Endothelial cell of umbilical vein (primary cell): ENCODE results near the gene RAI2. TPM values are rescaled to one million over a fixed set of nuclear protein-coding genes. Genes with fewer than 3 reads are reported as not detected.

ENCODE experiments used
- BruUV-seq: library from RNA; stranded (reverse); fragments of 400-500 nt; replicated peaks from 2 replicates; lab custom pipeline; 2021; lab: Mats Ljungman, UMichigan
- CTCF ChIA-PET: fragments of 300-600, 350-600 bp; sonication (Branson Sonifier 250); formaldehyde crosslinking; loops from one replicate; lab custom pipeline; 2021; ENCODE audit warnings: antibody characterized with exemption, inconsistent platforms; lab: Charles Lee
- POLR2A ChIA-PET: fragments of 300-600, 350-600 bp; sonication (Branson Sonifier 250); formaldehyde crosslinking; loops from one replicate; lab custom pipeline; 2021; ENCODE audit warnings: antibody characterized with exemption, inconsistent platforms; lab: Charles Lee
- DNase-seq: peaks from one replicate; pipeline ENCODE4 v3.0.0-alpha.2; 2011; ENCODE audit warnings: low read depth, low spot score
- FAIRE-seq: peaks from 2 replicates; lab custom pipeline; 2011; peaks lifted over from hg19 to GRCh38; lab: Jason Lieb, UNC
- H2AFZ ChIP-seq: 2 replicates; pipeline ENCODE4 v1.6.0; 2012; ENCODE audit warnings: low read depth, low read length, control low read depth, inconsistent platforms
- H3K27ac ChIP-seq: 2 replicates; pipeline ENCODE4 v1.5.1; 2011; ENCODE audit warnings: low read depth, mild to moderate bottlenecking, control low read depth, low read length, moderate library complexity; ENCODE audit not compliant: insufficient read depth
- H3K27me3 ChIP-seq, 2 experiments: 2 replicates each; pipeline versions ENCODE4 v1.6.0 to v1.6.1; 2011; ENCODE audit warnings: low read length in 2 of 2, mixed read lengths in 1 of 2; ENCODE audit not compliant: control insufficient read depth in 2 of 2, insufficient read depth in 2 of 2
- H3K36me3 ChIP-seq, 2 experiments: 2 replicates in 1 of 2; 3 replicates in 1 of 2; pipeline ENCODE4 v1.5.1; 2011; ENCODE audit warnings: low read length in 2 of 2, mild to moderate bottlenecking in 1 of 2, moderate library complexity in 1 of 2; ENCODE audit not compliant: control insufficient read depth in 2 of 2, insufficient read depth in 2 of 2; ENCODE audit errors: extremely low read depth in 1 of 2
- H3K4me1 ChIP-seq: 3 replicates; pipeline ENCODE4 v1.5.1; 2011; ENCODE audit warnings: mild to moderate bottlenecking, low read length; ENCODE audit not compliant: control insufficient read depth, insufficient read depth; ENCODE audit errors: extremely low read depth
- H3K4me2 ChIP-seq: 2 replicates; pipeline ENCODE4 v1.6.1; 2011; ENCODE audit warnings: low read length, control low read depth, mixed read lengths; ENCODE audit not compliant: insufficient read depth
- H3K4me3 ChIP-seq, 3 experiments: fragments of 200-600 bp in 1 of 3; sonication (generic), shearing (Covaris generic) in 1 of 3; replicated peaks in 1 of 3; 2 replicates each; pipeline ENCODE4 v1.5.1; 2011 to 2016; ENCODE audit warnings: control low read depth in 3 of 3, low read length in 3 of 3, mild to moderate bottlenecking in 2 of 3, inconsistent platforms in 1 of 3, low read depth in 1 of 3, moderate library complexity in 1 of 3; ENCODE audit not compliant: insufficient read depth in 1 of 3
- H3K79me2 ChIP-seq: 2 replicates; pipeline ENCODE4 v1.6.0; 2012; ENCODE audit warnings: low read length, inconsistent platforms; ENCODE audit not compliant: control insufficient read depth, insufficient read depth
- H3K9ac ChIP-seq: replicated peaks from 2 replicates; pipeline ENCODE3; 2011; ENCODE audit warnings: low read length, control low read depth; ENCODE audit not compliant: insufficient read depth; ENCODE audit errors: extremely low read depth
- H3K9me1 ChIP-seq: replicated peaks from 3 replicates; pipeline ENCODE4 v1.6.0; 2011; ENCODE audit warnings: mild to moderate bottlenecking, low read length; ENCODE audit not compliant: control insufficient read depth, insufficient read depth; ENCODE audit errors: extremely low read depth
- H3K9me3 ChIP-seq: replicated peaks from 2 replicates; pipeline ENCODE4 v1.5.1; 2012; ENCODE audit warnings: low read length, inconsistent platforms; ENCODE audit not compliant: control insufficient read depth, insufficient read depth
- H4K20me1 ChIP-seq: replicated peaks from 2 replicates; pipeline ENCODE3; 2011; ENCODE audit warnings: mild to moderate bottlenecking, low read length; ENCODE audit not compliant: control insufficient read depth, insufficient read depth; ENCODE audit errors: extremely low read depth
- EZH2 ChIP-seq: IDR thresholded peaks from 2 replicates; pipeline ENCODE4 v1.6.1; 2012; ENCODE audit warnings: borderline replicate concordance, low read depth, mild to moderate bottlenecking, moderate library complexity, low read length, inconsistent platforms; ENCODE audit not compliant: severe bottlenecking
- FOS ChIP-seq: IDR thresholded peaks from 2 replicates; pipeline ENCODE4 v1.6.1; 2011; ENCODE audit warnings: mild to moderate bottlenecking, low read length, moderate library complexity, borderline replicate concordance; ENCODE audit not compliant: insufficient read depth
- GATA2 ChIP-seq: IDR thresholded peaks from 2 replicates; pipeline ENCODE4 v1.7.0; 2011; ENCODE audit warnings: low read depth, mild to moderate bottlenecking, moderate library complexity, mixed read lengths, low read length; ENCODE audit not compliant: insufficient read length, insufficient read depth
- JUN ChIP-seq: IDR thresholded peaks from 2 replicates; pipeline ENCODE4 v1.6.1; 2011; ENCODE audit warnings: borderline replicate concordance, low read depth; ENCODE audit not compliant: insufficient read length, insufficient read depth
- MYC ChIP-seq: IDR thresholded peaks from one replicate; pipeline ENCODE4 v1.6.1; 2011; ENCODE audit warnings: mild to moderate bottlenecking, low read depth, low read length
- POLR2A ChIP-seq: IDR thresholded peaks from 2 replicates; pipeline ENCODE4 v1.6.1; 2012; ENCODE audit warnings: low read depth, mild to moderate bottlenecking, control low read depth, low read length
- POLR2AphosphoS5 ChIP-seq: IDR thresholded peaks from 2 replicates; pipeline ENCODE4 v1.6.1; 2012; ENCODE audit warnings: low read depth, mild to moderate bottlenecking, control low read depth, low read length, moderate library complexity; ENCODE audit not compliant: insufficient read depth
- dilution Hi-C: fragments of 300-500 bp; cut with MboI; formaldehyde crosslinking; loops from one replicate; pipeline ENCODE4 v1.15.0; 2019; ENCODE audit warnings: low sequenced_read_pairs; ENCODE audit not compliant: extremely low pct_ligation_motif_present
- intact Hi-C: fragments of 100-400 bp; cut with micrococcal nuclease; formaldehyde crosslinking; loops from one replicate; pipeline ENCODE4 v1.10.0; 2022
- polyA plus RNA-seq, 4 experiments: library from polyadenylated mRNA; depleted of rRNA in 3 of 4; stranded (reverse) in 3 of 4; unstranded in 1 of 4; fragments of >200 nt; gene quantifications; 2 replicates each; pipeline versions ENCODE4 v1.2.1 to v1.2.3, GENCODE V29; 2011 to 2012; ENCODE audit warnings: missing spikeins in 1 of 4
- total RNA-seq: library from RNA; stranded (reverse); gene quantifications from 2 replicates; pipeline ENCODE4 v1.2.3, GENCODE V29; 2021
- TF ChIP-seq, protein P1 (sequence below), 2 donors: IDR thresholded peaks; 1 replicate in 1 of 2; 2 replicates in 1 of 2; pipeline ENCODE4 v1.5.1; 2011; ENCODE audit warnings: low read length in 2 of 2, mild to moderate bottlenecking in 2 of 2, moderate library complexity in 2 of 2, control low read depth in 1 of 2, inconsistent platforms in 1 of 2, low read depth in 1 of 2; ENCODE audit not compliant: insufficient read depth in 1 of 2; ENCODE audit errors: extremely low read depth in 1 of 2
- TF ChIP-seq, protein P2 (sequence below): IDR thresholded peaks from 2 replicates; pipeline ENCODE4 v1.6.1; 2011; ENCODE audit not compliant: insufficient read depth, insufficient read length

RAI2 gene
- total and polyA plus RNA-seq, 2 donors (not counting 3 experiments of a cell fraction or from before 2014, with no cell fraction given), result 0.19 to 0.91 TPM

- ChIA-PET POLR2A (no interaction called here), CTCF (interaction anchor here (0.9 kb wide), 1 partner anchor 41 kb away, joined by 3 read pairs; no protein-coding TSS in a partner anchor)
- no peak overlapping the region for H2AFZ ChIP-seq
- no TSS peak for BruUV-seq
- no peaks in the 10 kb centered on the region for H3K9me3 ChIP-seq
- dilution Hi-C loops, result no loop called here
- H3K4me1 ChIP-seq, result no peaks in the 10 kb centered on the region
- H3K36me3 ChIP-seq, result no peaks in the 10 kb centered on the region
- H3K4me2 ChIP-seq, result no peak overlapping the region
- no peak overlapping the region for H3K27ac ChIP-seq
- intact Hi-C loops, result no loop called here
- no peak for DNase-seq
- H3K4me3 ChIP-seq, result no peak overlapping the region
- no peak for FAIRE-seq
- no peaks in the 10 kb centered on the region for H3K27me3 ChIP-seq
- H4K20me1 ChIP-seq, result no peaks in the 10 kb centered on the region
- no peaks in the 10 kb centered on the region for H3K79me2 ChIP-seq
- H3K9me1 ChIP-seq, result no peaks in the 10 kb centered on the region
- no peak overlapping the region for H3K9ac ChIP-seq
- TF ChIP-seq, protein P1, sequence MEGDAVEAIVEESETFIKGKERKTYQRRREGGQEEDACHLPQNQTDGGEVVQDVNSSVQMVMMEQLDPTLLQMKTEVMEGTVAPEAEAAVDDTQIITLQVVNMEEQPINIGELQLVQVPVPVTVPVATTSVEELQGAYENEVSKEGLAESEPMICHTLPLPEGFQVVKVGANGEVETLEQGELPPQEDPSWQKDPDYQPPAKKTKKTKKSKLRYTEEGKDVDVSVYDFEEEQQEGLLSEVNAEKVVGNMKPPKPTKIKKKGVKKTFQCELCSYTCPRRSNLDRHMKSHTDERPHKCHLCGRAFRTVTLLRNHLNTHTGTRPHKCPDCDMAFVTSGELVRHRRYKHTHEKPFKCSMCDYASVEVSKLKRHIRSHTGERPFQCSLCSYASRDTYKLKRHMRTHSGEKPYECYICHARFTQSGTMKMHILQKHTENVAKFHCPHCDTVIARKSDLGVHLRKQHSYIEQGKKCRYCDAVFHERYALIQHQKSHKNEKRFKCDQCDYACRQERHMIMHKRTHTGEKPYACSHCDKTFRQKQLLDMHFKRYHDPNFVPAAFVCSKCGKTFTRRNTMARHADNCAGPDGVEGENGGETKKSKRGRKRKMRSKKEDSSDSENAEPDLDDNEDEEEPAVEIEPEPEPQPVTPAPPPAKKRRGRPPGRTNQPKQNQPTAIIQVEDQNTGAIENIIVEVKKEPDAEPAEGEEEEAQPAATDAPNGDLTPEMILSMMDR (IDR thresholded peaks at IDR 0.05; ENCODE audit: extremely low read depth in 1 of 2, insufficient read depth in 1 of 2, low read depth in 1 of 2, low read length in 2 of 2), result no peak
- TF ChIP-seq POLR2AphosphoS5, result no peak
- no peak for TF ChIP-seq FOS
These were observed 31.5 kb downstream of the RAI2 start for GRCh38 chrX:17829566-17829965.

DNA sequence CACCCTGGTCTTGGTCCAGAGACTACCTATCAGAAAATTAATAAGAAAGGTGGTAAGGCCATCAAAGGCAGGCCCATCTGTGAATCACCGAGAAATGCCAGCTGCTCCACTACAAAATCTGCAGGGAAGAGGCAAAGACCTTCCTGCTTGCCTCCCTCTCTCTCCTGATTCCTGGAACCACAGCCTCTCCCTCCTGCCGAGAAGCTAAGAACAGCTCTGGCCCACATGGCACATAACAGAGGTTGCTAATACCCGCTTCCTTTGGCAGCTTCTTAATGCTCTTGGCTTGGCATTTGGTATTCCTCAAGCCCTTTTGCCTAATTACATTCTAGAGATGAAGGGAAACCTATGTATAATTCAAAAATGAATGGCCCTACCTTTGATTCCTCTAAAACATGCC is 32.9 kb downstream of the RAI2 start:
- ChIA-PET POLR2A (no interaction called here), CTCF (no interaction called here)
- no TSS peak for BruUV-seq
- no peaks in the 10 kb centered on the region for H3K4me1 ChIP-seq
- H3K4me2 ChIP-seq, result no peak overlapping the region
- TF ChIP-seq MYC, result no peak
- TF ChIP-seq EZH2, result no peak
- TF ChIP-seq, protein P2, sequence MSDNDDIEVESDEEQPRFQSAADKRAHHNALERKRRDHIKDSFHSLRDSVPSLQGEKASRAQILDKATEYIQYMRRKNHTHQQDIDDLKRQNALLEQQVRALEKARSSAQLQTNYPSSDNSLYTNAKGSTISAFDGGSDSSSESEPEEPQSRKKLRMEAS, result no peak
- no peak for TF ChIP-seq POLR2AphosphoS5
- no peak for TF ChIP-seq JUN
- TF ChIP-seq, protein P1 (IDR thresholded peaks at IDR 0.05; ENCODE audit: extremely low read depth in 1 of 2, insufficient read depth in 1 of 2, low read depth in 1 of 2, low read length in 2 of 2), result no peak
- TF ChIP-seq POLR2A, result no peak
- no peak for TF ChIP-seq FOS
- no peak for TF ChIP-seq GATA2
- no peak for DNase-seq
- no peaks in the 10 kb centered on the region for H3K9me3 ChIP-seq
- H3K27me3 ChIP-seq, result no peaks in the 10 kb centered on the region
- H4K20me1 ChIP-seq, result no peaks in the 10 kb centered on the region
- no peak overlapping the region for H2AFZ ChIP-seq
- H3K4me3 ChIP-seq, result no peak overlapping the region
- no peak for FAIRE-seq
- no peak overlapping the region for H3K27ac ChIP-seq
- no peaks in the 10 kb centered on the region for H3K9me1 ChIP-seq
- H3K79me2 ChIP-seq, result no peaks in the 10 kb centered on the region
- dilution Hi-C loops (no loop called here), intact Hi-C loops (no loop called here)
- no peaks in the 10 kb centered on the region for H3K36me3 ChIP-seq
- no peak overlapping the region for H3K9ac ChIP-seq
